ENCODE results near the gene ARMC5.

The ARMC5 gene

DNA sequence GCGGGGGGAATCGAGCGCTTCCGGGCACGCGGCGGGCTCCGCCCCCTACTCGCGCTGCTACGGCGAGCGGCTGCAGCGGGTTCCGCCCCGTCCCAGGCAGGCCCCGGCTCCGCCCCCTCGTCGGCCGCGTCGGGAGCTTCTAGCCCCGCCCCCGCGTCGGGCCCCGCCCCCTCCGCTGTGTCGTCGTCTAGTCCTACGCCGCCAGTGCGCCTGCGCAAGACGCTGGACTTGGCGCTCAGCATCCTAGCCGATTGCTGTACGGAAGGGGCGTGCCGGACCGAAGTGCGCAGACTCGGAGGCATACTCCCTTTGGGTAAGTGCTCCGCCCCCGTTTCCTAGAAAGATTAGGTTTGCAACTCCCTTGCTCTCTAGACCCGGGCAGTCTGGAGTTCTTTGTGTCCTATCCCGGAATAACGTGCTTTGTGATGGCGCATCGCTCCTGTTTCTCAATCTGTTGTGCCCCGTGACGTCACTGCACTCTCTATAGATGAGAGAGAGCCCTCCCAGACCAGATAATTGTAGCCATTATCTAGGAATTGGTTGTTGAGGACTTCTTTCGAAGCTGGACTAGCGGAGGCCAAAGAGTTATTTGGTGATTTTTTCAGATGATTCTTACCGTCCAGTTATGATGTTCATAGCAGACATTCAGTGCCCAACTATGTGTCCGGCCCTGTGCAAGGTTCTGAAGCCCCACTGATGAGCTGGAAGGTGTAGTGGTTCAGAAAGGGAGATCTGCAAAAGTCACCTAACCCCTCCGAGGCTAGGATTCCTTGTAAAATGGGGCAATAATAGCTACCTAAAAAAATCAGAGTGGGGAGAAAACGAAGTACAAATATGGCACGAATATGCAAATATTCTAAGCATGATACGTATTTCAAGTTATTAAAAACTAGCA, 633 bp downstream of the ARMC5 start:
- DNase-seq (ENCODE audit: extremely low spot score, insufficient read length, low read depth), result peak; percentile 91
- FAIRE-seq, result no peak

DNA sequence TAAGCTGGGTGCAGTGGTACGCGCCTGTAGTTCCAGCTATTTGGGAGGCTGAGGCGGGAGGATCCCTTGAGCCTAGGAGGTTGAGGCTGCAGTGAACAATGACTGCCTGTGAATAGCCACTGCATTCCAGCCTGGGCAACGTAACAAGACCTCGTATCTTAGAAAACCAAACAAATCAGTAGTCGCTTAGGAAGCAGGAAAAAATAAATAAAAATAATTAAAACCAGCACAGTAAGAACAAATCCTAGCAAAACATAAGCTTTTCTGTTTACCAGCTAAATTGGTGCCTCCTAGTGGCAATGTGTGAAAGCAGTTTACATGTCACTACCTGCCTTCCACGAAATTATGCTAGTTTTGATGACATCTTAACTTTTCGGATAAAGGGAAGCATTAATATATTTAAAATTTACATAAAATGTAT, 1.3 kb downstream of the ARMC5 start:
- DNase-seq (ENCODE audit: extremely low spot score, insufficient read length, low read depth) (no peak), FAIRE-seq (peak; percentile 73)

DNA sequence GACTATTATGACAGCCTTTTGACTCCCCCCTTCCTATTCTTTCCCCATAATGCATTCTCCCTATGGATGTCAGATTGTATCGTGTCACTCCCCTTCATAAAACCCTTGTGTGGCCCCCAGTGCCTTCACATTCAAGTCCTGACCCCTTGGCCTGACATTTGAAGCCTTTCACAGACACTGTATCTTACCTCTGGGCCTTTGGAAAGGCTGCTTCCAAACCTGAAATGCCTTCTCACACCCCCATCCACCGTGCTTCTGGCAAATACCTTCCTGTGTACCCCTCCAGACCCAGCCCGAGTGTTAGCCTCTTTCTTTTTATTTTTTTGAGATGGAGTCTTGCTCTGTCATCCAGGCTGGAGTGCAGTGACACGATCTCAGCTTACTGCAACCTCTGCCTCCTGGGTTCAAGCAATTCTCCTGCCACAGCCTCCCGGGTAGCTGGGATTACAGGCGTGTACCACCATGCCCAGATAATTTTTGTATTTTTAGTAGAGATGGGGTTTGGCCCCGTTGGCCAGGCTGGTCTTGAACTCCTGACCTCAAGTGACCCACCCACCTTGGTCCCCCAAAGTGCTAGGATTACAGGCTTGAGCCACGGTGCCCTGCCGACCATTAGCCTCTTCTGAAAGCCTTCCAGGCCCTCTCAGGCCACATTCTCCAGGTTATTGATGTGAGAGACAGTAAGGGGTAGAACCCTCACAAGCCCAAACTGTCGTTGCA, 2.1 kb downstream of the ARMC5 start:
- FAIRE-seq (no peak), DNase-seq (ENCODE audit: extremely low spot score, insufficient read length, low read depth) (no peak)

DNA sequence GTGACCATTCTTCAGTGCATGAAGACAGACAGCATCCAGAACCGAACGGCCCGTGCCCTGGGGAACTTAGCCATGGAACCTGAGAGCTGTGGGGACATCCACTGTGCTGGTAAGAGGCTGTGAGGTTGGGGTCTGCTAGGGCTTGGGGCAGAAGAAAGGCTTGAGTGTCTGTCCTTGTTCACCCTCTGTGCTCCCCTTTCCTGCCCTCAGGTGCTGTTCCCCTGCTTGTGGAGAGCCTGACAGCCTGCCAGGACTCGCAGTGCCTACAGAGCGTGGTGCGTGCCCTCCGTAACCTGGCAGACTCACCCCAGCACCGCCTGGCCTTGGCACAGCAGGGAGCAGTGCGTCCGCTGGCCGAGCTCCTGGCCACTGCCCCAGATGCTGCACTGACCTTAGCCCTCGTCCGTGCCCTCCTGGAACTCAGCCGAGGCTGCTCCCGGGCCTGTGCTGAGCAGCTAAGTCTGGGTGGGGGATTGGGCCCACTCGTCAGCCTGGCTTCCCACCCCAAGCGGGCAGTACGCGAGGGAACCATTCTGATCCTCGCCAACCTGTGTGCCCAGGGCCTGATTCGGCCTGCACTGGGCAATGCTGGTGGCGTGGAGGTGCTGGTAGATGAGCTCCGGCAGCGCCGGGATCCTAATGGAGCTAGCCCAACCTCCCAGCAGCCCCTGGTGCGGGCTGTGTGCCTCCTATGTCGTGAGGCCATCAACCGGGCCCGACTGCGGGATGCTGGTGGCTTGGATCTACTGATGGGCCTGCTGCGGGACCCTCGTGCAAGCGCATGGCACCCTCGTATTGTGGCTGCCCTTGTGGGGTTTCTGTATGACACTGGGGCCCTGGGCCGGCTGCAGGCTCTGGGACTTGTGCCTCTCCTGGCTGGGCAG, 2.9 kb downstream of the ARMC5 start:
- DNase-seq (ENCODE audit: extremely low spot score, insufficient read length, low read depth) (no peak), FAIRE-seq (no peak)

DNA sequence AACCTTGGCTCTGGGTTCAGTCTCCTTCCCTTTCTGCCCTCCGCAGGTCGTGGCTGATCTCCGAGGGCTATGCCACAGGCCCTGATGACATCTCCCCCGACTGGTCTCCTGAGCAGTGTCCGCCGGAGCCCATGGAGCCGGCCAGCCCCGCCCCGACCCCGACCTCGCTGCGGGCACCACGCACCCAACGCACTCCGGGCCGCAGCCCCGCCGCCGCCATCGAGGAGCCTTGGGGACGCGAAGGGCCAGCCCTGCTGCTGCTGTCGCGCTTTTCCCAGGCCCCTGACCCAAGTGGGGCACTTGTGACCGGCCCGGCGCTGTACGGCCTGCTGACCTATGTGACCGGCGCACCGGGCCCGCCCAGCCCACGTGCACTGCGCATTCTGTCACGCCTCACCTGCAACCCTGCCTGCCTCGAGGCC, 5.1 kb downstream of the ARMC5 start:
- DNase-seq (ENCODE audit: extremely low spot score, insufficient read length, low read depth) (no peak), FAIRE-seq (no peak)

DNA sequence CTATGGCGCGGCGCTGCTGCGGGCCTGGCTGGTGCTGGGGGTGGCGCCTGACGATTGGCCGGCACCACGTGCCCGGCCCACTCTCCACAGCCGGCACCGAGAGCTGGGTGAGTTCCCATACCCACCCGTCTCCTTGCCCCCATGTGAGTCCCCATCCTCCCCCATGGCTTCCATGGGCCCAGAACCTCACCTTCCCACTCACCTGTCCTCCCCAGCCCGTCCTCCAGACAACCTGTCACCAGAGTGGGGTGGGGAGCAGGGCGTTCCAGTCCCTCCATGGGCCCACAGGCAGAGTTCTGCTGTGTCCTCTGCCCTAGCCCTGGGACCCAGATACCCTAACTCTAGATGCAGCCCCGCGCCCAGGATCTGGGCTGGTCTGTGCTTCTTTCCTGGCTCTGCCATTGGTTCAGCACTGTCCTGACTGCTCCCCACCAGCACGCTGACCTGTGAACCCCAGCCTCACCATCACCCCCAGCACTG, 5.5 kb downstream of the ARMC5 start:
- DNase-seq (ENCODE audit: extremely low spot score, insufficient read length, low read depth) (no peak), FAIRE-seq (no peak)

DNA sequence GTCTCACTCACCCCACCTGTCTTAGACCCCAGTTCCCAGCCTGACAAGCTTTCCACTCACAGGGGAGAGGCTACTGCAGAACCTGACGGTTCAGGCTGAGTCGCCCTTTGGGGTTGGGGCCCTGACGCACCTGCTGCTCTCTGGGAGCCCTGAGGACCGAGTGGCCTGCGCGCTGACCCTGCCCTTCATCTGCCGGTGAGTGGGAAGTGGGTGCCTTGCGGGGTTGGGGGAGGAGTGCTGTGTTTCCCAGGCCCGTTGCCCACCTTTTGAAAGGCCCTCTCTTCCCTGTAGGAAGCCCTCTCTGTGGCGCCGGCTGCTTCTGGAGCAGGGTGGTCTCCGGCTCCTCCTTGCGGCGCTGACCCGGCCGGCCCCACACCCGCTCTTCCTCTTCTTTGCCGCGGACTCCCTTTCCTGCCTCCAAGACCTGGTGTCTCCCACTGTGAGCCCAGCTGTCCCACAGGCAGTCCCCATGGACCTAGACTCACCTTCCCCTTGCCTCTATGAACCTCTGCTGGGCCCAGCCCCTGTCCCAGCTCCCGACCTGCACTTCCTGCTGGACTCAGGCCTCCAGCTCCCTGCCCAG, 6.6 kb downstream of the ARMC5 start:
- no peak for FAIRE-seq
- no peak for DNase-seq (ENCODE audit: extremely low spot score, insufficient read length, low read depth)

DNA sequence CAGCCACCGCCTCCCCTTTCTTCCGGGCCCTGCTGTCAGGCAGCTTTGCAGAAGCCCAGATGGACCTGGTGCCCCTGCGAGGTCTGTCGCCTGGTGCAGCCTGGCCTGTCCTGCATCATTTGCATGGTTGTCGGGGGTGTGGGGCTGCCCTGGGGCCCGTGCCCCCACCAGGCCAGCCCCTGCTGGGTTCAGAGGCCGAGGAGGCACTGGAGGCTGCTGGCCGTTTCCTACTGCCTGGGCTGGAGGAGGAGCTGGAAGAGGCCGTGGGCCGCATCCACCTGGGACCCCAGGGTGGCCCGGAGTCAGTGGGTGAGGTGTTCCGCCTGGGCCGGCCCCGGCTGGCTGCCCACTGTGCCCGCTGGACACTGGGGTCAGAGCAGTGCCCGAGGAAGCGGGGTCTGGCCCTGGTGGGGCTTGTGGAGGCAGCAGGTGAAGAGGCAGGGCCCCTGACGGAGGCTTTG, 7.1 kb downstream of the ARMC5 start:
- FAIRE-seq (no peak), DNase-seq (ENCODE audit: extremely low spot score, insufficient read length, low read depth) (no peak)

DNA sequence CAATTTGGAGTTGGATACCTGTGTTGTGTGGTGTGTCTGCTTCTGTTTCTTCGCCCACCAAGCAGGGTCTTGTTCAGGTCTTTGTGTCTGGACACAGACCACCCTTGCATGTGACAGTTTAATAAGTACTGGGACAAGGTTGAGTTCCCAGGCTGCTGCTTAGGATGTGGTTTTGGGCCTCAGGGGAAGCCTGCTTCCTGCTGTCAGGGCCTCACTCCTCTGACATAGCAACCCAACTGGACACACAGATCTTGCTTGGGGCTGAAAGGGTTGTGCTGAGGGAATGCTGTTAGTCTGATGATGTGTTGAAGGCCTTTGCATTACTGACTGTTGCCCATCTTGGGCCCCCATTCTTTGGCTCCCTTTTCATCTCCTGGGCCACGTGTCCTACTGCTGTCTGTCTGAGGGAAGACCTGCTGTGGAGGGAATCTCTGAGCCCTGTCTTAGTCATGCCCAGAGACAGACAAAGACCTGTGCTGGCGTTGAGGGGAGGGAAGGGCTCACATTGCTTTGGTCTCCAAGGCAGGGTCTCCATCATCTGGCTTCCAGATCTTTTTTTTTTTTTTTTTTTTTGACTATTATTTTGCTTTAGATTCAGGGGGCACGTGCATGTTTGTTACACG, 8.0 kb downstream of the ARMC5 start:
- DNase-seq (ENCODE audit: extremely low spot score, insufficient read length, low read depth) (no peak), FAIRE-seq (peak; percentile 52)

DNA sequence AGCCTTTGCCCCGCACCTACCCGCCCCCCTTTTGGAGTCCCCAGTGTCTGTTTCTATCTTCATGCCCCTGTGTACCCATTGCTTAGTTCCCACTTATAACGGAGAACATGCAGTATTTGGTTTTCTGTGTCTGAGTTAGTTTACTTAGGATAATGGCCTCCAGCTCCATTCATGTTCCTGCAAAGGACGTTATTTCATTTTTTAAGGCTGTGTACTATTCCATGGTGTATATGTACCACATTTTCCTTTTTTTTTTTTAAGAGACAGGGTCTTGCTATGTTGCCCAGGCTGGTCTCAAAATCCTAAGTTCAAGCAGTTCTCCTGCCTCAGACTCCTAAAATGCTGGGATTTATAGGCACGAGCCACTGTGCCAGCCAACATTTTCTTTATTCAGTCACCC, 8.6 kb downstream of the ARMC5 start:
- FAIRE-seq (no peak), DNase-seq (ENCODE audit: extremely low spot score, insufficient read length, low read depth) (no peak)

DNA sequence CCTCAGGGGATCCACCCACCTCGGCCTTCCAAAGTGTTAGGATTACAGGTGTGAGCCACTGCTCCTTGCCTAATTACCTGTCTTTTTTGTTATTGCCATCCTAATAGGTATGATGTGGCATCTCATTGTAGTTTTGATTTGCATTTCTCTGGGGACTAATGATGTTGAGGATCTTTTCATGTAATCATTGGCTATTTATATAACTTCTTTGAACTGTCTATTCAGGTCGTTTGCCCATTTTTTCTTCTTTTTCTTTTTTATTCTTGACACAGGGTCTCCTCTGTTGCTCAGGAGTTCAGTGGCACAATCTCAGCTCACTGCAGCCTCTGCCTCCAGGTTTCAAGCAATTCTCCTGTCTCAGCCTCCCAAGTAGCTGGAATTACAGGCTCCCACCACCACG, 11.3 kb downstream of the ARMC5 start:
- DNase-seq (ENCODE audit: extremely low spot score, insufficient read length, low read depth), result no peak
- no peak for FAIRE-seq

DNA sequence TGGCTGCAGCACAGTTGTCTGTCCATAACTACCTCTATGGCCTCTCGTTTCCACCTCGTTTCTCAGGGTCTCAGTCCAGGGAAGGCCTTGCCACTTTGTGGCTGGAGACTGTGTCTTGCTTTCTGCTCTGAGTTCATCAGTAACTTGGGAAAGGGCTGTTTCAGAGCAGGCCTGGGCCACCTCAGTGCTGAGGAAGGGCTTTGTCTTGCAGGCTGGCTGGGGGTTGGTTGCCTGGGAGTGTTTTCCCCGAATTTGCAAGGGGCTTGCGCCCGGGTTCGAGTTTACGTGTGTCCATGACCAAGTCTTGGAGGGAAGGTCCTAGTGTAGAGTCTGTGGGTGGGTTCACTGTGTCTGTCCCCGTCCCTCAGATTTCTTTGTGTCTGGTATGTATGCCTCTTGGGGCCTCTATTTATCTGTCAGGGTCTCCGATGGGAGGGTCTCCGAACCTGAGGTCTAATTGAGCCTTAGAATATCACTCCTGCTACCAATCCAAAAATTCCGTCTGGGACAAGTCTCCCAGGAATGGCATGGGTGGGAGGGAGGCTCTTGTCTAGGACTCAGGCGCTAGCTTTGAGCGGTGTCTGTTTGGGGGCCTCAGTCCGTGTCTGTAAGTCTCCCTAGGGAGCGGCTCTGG, 12.1 kb downstream of the ARMC5 start:
- DNase-seq (ENCODE audit: extremely low spot score, insufficient read length, low read depth) (no peak), FAIRE-seq (no peak)

DNA sequence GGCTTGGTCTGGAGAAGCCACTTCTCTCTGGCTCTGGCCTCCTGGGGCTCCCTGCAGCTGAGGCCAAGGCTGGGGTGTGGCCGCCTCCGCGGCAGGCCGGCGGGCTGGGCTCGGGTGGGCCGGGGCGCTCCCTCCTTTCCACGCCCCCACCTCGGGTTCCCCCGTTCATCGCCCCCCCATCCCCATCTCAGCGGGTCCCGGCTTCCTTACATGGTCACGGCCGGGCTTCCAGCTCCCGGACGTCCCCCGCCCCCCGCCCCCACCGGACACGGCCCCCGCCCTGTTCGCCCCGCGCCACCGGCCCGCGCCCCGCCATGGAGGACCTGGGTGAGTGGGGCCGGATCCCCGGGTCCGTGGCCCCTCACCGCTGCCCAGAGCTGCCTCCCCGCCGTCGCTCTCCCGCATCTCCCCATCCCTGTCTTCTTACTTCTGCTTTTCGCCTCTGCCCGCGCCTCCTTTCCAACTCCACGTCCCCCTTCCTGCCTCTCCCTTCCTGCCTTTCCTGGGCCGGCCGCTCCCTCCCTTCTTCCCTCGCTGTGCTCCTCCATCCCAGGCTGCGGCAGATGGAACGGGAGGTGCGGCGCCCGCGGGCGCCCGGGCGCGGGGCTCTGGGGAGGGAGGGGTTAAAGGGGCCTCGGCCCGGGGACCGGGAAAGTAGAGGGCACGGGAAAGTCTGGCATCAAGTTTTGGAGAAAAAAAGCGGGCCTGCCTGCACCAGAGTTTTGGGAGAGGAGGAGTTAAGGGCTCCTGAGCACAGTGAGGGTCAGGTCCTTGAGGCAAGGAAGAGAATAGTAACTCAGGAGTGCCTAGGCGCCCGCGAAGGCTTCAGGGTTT, 12.8 kb downstream of the ARMC5 start, which contains the start of gene TGFB1I1:
Gene TGFB1I1, plus strand, starts transcription at position 278 of the 834 bp plus-strand sequence. Its CDS starts 37 bp downstream, at position 315.
- FAIRE-seq, result no peak
- no peak for DNase-seq (ENCODE audit: extremely low spot score, insufficient read length, low read depth)

DNA sequence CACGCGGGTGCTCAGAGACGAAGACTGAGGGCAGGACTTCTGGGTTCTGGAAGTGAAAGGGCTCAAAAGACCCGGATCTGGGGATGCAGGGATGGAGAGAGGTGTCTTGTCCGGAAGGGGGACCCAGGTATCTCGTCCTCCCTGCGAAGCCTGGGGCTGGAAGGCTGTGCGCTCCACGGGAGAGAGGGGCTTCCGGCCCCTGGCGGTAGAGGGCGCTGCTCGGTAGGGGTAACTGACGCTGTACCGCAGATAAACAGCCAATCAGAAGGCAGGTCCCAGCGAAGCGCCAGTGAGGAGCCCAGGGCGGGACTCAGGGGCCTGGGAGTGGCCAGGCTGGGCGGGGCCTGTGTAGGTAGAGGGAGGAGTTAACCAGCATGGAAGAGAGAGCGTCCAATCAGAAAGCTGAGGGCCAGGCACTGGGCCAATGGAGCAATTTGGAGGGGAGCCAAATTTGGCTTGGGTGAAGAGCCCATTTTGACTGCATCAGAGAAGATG, 13.5 kb downstream of the ARMC5 start:
- FAIRE-seq, result peak; percentile 15
- DNase-seq (ENCODE audit: extremely low spot score, insufficient read length, low read depth), result no peak

DNA sequence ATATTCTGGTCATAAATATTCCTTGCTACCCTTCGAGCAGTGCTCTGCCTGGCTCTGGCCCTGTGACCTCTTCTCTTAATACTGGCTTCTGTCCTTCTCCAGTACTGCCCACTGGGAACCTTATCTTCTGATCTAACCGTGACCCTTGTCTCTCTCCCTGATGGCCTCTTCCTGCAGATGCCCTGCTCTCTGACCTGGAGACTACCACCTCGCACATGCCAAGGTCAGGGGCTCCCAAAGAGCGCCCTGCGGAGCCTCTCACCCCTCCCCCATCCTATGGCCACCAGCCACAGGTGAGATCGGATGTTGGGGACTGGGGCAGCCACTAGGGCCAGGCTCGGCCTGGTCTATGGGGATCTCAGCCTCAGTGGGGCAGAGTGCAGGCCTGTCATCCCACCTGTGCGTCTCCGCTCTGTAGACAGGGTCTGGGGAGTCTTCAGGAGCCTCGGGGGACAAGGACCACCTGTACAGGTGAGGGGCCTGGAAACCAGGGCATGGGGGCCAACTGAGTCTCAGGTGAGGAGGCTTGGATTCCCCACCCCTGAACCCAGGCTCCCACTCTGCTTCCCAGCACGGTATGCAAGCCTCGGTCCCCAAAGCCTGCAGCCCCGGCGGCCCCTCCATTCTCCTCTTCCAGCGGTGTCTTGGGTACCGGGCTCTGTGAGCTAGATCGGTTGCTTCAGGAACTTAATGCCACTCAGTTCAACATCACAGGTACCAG, 14.1 kb downstream of the ARMC5 start:
- DNase-seq (ENCODE audit: extremely low spot score, insufficient read length, low read depth) (no peak), FAIRE-seq (no peak)

DNA sequence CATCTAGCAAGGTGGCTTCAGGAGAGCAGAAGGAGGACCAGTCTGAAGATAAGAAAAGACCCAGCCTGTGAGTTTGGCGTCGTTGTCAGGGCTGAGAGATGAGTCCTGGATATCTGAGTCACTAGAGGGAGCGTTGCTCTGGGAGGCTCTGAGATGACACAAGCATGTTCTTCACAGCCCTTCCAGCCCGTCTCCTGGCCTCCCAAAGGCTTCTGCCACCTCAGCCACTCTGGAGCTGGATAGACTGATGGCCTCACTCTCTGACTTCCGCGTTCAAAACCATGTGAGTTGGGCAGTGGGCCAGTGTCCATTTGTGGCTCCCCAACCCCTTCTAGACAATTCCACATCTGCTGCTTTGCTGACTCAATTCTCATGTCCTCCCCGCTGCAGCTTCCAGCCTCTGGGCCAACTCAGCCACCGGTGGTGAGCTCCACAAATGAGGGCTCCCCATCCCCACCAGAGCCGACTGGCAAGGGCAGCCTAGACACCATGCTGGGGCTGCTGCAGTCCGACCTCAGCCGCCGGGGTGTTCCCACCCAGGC, 14.9 kb downstream of the ARMC5 start:
- FAIRE-seq (no peak), DNase-seq (ENCODE audit: extremely low spot score, insufficient read length, low read depth) (no peak)
